ENCODE results near the gene BAIAP3. TPM values are rescaled to one million over a fixed set of nuclear protein-coding genes. Genes with fewer than 3 reads are reported as not detected.

BAIAP3 gene
- total RNA-seq, 1 donor from 2014 or later = 2.3 TPM

DNA sequence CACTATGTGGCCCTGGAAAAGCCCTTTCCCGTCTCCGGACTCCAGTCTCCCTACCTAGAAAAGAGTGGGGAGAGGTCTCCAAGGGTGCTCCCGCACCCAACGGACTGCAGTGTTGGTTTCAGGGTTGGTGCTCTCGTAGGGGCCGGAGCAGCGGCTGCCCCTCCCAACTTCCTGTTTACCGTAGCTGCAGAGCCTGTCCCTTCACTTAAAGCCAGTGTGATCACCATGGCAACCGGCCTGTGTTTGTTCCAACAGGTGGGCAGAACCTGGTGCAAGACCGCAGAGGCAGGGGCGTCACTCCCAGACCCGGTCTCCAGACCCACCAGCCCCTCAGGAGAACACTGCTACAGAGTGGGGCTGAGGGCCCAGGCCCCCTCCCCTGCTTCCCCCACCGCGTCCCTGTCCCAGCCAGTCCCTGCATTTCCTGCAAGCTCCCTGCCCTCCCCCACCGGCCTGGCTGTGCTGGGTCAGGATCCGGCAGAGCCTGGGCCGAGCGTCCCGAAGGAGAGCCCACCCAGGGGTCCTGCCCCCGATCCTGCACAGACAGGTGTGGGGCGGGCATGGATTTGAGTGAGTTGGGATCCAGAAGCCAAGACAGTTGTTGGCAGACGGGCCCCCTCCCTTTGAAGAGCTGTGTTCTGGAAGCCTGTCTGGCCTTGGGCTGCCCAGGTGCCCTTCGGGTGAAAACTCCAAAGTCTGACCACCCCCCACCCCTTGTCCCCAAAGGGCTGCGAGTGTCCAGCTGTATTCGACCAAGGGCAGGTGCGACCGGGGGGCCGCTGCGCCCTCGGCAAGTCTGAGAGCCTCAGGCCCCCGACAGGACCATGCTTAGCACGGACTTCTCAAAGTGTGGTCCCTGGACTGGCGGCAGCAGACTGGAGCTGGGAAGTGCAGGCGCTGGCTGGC lies 1.5 kb upstream of the BAIAP3 start:
- Mint-ChIP-seq H3K9me3 (no peaks in the 10 kb centered on the region), H3K4me3 (peak overlapping the region; percentile 54), H3K27me3 (ENCODE audit: low read depth) (peaks cover 55% of the 10 kb centered on the region), H3K4me1 (peaks cover 8% of the 10 kb centered on the region), H3K27ac (no peak overlapping the region), H3K36me3 (no peaks in the 10 kb centered on the region)
- peak in 1 of 2 experiments; percentile 63 for DNase-seq (ENCODE audit: low spot score in 2 of 2, unreplicated experiment in 2 of 2)
- TF ChIP-seq, protein P1, sequence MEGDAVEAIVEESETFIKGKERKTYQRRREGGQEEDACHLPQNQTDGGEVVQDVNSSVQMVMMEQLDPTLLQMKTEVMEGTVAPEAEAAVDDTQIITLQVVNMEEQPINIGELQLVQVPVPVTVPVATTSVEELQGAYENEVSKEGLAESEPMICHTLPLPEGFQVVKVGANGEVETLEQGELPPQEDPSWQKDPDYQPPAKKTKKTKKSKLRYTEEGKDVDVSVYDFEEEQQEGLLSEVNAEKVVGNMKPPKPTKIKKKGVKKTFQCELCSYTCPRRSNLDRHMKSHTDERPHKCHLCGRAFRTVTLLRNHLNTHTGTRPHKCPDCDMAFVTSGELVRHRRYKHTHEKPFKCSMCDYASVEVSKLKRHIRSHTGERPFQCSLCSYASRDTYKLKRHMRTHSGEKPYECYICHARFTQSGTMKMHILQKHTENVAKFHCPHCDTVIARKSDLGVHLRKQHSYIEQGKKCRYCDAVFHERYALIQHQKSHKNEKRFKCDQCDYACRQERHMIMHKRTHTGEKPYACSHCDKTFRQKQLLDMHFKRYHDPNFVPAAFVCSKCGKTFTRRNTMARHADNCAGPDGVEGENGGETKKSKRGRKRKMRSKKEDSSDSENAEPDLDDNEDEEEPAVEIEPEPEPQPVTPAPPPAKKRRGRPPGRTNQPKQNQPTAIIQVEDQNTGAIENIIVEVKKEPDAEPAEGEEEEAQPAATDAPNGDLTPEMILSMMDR (IDR thresholded peaks at IDR 0.05; ENCODE audit: unreplicated experiment) = no peak

DNA sequence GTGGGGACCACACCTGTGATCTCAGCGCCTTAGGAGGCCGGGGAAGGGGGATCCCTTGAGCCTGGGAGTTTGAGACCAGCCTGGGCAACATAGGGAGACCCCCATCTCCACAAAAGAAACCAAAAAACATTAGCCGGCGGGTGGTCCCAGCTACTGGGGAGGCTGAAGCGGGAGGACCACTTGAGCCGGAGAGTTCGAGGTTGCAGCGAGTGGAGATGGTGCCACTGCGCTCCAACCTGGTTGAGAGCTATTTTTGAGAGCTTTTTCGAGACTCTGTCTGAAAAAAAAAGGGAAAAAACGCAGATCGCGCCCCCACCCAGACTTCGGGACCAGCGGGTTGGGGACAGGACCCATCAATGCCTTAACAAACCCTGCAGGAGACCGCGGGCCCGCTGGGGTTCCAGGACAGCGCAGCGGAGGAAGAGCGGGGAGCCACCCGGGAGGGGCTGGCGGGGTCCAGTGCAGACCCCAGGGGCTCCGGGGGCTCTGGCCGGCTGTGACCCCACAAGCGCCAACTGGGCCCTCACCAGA lies 762 bp upstream of the BAIAP3 start:
- no peaks in the 10 kb centered on the region for H3K36me3 Mint-ChIP-seq
- peaks cover 63% of the 10 kb centered on the region for H3K27me3 Mint-ChIP-seq (ENCODE audit: low read depth)
- peak overlapping the region; percentile 54 for H3K4me3 Mint-ChIP-seq
- no peak for DNase-seq (ENCODE audit: low spot score in 2 of 2, unreplicated experiment in 2 of 2)
- no peak overlapping the region for H3K27ac Mint-ChIP-seq
- TF ChIP-seq, protein P1 (IDR thresholded peaks at IDR 0.05; ENCODE audit: unreplicated experiment) = no peak
- H3K9me3 Mint-ChIP-seq = no peaks in the 10 kb centered on the region
- H3K4me1 Mint-ChIP-seq = peaks cover 8% of the 10 kb centered on the region

DNA sequence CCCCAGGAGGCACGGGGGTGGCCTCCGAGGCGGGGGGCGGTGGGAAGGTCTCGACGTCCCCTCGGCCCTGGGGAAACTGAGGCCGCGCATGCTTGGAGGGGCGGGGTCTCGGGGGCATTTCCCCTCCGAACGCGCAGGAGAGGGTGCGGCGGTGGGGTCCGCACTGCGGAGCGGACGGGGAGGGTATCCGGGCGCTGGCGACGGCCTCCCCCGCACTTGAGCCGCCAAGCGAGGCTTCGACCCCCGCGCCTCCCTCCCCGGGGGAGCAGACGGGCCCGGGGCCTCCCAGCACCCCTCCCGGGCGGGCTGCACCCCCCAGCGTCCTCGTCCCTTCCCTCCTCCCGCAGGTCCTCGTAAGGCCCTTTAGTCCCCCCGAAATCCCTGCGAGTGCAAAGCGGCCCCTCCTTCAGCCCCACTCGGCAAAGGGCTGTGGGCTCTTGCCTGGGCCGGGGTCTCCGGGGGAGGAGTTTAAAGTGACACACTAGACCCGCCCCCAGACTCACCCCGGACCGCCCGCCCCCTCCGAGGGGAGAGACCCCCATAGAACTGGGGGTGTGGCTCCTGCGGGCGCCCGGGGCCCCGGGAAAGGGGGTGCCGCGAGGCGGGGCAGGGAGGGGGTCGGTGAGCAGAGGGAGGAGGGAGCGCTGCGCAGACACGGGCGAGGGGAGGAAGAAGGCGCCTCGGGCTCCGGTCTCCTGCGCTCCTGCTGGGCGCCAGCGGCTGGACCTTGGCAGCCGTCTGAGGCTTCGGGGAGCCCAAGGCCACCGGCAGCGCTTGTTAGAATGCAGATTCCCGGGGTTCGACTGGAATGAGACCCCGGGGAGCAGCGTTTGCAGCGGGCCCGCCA lies 632 bp downstream of the BAIAP3 start:
- no peaks in the 10 kb centered on the region for H3K9me3 Mint-ChIP-seq
- H3K36me3 Mint-ChIP-seq = no peaks in the 10 kb centered on the region
- H3K4me1 Mint-ChIP-seq = peaks cover 8% of the 10 kb centered on the region
- no peak overlapping the region for H3K27ac Mint-ChIP-seq
- TF ChIP-seq, protein P1 (IDR thresholded peaks at IDR 0.05; ENCODE audit: unreplicated experiment) = no peak
- no peak overlapping the region for H3K4me3 Mint-ChIP-seq
- peaks cover 68% of the 10 kb centered on the region for H3K27me3 Mint-ChIP-seq (ENCODE audit: low read depth)
- no peak for DNase-seq (ENCODE audit: low spot score in 2 of 2, unreplicated experiment in 2 of 2)

DNA sequence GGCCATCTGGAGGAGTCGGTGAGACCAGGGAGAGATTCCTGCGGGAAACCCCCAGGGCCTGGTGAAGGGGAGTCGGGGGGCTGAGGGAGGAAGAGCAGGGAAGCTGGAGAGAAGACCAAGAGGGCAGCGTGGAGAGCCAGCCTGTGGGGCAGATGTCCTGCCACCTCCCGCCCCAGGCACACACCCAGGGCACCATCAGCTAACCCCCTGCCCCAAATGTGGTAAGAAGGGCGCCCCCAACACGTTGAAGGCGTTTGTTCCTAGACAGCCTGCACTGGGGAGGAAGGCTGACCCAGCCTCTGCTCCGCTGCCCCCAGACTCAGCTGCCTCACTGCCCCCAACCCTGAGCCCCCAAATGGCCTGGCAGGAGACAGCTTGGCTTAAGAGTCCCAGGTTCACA lies 1.3 kb downstream of the BAIAP3 start:
- no peak overlapping the region for H3K4me3 Mint-ChIP-seq
- H3K4me1 Mint-ChIP-seq = peaks cover 8% of the 10 kb centered on the region
- peaks cover 68% of the 10 kb centered on the region for H3K27me3 Mint-ChIP-seq (ENCODE audit: low read depth)
- no peak for DNase-seq (ENCODE audit: low spot score in 2 of 2, unreplicated experiment in 2 of 2)
- H3K36me3 Mint-ChIP-seq = no peaks in the 10 kb centered on the region
- H3K9me3 Mint-ChIP-seq = no peaks in the 10 kb centered on the region
- TF ChIP-seq, protein P1 (IDR thresholded peaks at IDR 0.05; ENCODE audit: unreplicated experiment) = no peak
- H3K27ac Mint-ChIP-seq = no peak overlapping the region

DNA sequence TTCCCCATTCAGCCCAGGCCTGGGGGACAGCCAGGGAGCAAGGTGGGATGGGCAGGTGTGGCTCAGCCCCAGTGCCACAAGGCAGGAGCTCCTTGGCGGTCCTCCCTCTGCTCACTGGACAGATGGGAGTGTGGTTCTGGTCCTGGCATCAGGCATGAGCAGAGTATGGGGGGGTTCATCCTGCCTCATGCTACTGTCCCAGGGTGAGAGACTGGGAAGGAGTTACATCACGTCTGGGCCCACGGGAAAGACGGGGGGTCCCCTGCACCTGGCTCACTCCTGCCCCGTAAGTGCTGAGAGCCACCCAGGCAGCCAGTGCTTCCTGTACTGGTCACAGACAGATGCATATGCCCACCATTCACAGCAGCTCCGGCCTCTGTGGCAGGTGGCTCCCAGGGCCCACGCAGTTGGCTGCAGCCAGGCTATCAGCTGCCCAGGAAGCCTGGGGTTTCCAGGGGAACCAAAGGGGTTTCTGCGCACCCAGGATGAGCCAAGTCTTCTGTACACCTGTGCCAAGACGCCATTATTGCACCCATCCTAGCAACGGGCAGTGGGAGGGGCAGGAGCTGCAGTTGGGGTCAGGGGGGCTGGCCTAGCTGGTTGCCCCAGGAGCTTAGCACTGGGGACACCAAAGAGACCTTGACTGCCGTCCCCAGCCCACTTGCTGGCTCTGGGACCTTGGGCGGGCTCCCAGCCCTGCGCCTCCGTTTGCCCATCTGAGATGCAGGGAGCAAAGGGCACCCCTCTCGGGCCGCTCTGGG lies 1.9 kb downstream of the BAIAP3 start:
- Mint-ChIP-seq H3K4me3 (no peak overlapping the region), H3K9me3 (no peaks in the 10 kb centered on the region), H3K27ac (no peak overlapping the region), H3K36me3 (no peaks in the 10 kb centered on the region), H3K27me3 (ENCODE audit: low read depth) (peaks cover 68% of the 10 kb centered on the region), H3K4me1 (peaks cover 8% of the 10 kb centered on the region)
- DNase-seq (ENCODE audit: low spot score in 2 of 2, unreplicated experiment in 2 of 2) = no peak
- TF ChIP-seq, protein P1 (IDR thresholded peaks at IDR 0.05; ENCODE audit: unreplicated experiment) = no peak

Data from mesothelial cell of epicardium (in vitro differentiated cells).